Measurements from ENCODE around the gene EZR. TPM values are rescaled to one million over a fixed set of nuclear protein-coding genes. Genes with fewer than 3 reads are reported as not detected.
A peak's percentile ranks its signal among the peaks of the same experiment; 100 is the strongest.

EZR gene
- total RNA-seq, 1 experiment from 2014 or later, result 1,402 TPM

DNA sequence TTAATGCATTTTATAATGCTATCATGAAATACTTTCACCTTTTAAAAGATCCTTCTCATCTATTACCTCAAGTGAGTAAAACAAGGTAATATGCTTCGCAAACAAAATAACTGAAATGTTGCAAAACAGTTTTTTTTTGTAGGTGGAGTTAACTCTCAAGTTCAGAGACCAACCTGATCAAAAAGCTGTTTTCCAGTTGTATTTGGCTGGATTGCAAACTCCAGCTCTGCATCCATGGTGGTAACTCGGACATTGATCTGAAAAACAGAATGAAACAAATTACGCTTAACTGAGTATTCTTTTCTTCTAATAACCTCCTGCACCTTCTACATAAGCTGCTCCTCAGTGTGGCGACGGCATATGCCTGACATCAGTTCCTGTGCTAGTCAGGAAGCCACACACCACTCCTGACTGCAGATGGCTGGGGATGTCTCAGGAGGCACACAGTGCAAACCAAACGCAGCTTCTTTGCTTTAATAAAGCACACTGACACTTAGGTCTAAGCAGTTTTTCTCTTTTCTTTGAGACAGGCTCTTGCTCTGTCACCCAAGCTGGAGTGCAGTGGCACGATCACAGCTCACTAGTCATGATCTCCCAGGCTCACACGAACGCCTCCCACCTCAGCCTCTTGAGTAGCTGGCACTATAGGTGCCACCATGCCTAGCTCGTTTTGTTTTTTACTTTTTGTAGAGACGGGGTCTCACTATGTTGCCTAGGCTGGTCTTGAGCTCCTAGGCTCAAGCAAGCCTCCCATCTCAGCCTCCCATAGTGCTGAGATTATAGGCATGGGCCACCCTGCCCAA is 29.9 kb downstream of the EZR start:
- Histone ChIP-seq H3K4me1 (ENCODE audit: control insufficient read depth in 1 of 2, insufficient read depth in 2 of 2, low read length in 2 of 2) (peaks cover 49 to 100% of the 10 kb centered on the region in 2 experiments), H3K9ac (ENCODE audit: low read length) (0 out of 2 replicates have a peak overlapping the region, but pooled peaks have one; percentile 12), H3K27ac (ENCODE audit: low read depth, low read length) (peak overlapping the region; percentile 16), H3K4me3 (replicated peaks in 1 of 2; ENCODE audit: low read depth in 1 of 2, low read length in 2 of 2) (no peak overlapping the region), H2AFZ (ENCODE audit: low read depth, low read length, poor library complexity, severe bottlenecking) (no peak overlapping the region), H3K27me3 (ENCODE audit: insufficient read depth, low read length) (no peaks in the 10 kb centered on the region), H3K36me3 (ENCODE audit: control insufficient read depth in 1 of 2, insufficient read depth in 2 of 2, low read length in 2 of 2) (peaks cover 40 to 81% of the 10 kb centered on the region in 2 experiments), H3K4me2 (ENCODE audit: low read length) (peak overlapping the region; percentile 8; the same call in 1 of the 2 replicates), H3K79me2 (ENCODE audit: insufficient read depth, low read length) (peaks cover 100% of the 10 kb centered on the region), H3K9me3 (ENCODE audit: control insufficient read depth in 1 of 2, insufficient read depth in 1 of 2, low read depth in 1 of 2, low read length in 2 of 2) (no peaks in the 10 kb centered on the region), H4K20me1 (ENCODE audit: insufficient read depth) (peaks cover 81% of the 10 kb centered on the region), H3K9me2 (ENCODE audit: insufficient read depth) (no peaks in the 10 kb centered on the region)
- DNase-seq (ENCODE audit: low read depth, low spot score) (no peak), ATAC-seq (no peak)
- TF ChIP-seq, protein P1, sequence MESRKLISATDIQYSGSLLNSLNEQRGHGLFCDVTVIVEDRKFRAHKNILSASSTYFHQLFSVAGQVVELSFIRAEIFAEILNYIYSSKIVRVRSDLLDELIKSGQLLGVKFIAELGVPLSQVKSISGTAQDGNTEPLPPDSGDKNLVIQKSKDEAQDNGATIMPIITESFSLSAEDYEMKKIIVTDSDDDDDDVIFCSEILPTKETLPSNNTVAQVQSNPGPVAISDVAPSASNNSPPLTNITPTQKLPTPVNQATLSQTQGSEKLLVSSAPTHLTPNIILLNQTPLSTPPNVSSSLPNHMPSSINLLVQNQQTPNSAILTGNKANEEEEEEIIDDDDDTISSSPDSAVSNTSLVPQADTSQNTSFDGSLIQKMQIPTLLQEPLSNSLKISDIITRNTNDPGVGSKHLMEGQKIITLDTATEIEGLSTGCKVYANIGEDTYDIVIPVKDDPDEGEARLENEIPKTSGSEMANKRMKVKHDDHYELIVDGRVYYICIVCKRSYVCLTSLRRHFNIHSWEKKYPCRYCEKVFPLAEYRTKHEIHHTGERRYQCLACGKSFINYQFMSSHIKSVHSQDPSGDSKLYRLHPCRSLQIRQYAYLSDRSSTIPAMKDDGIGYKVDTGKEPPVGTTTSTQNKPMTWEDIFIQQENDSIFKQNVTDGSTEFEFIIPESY (IDR thresholded peaks at IDR 0.05; ENCODE audit: extremely low read depth, insufficient replicate concordance, low read length), result no peak
- no peak for TF ChIP-seq ZNF274 (IDR thresholded peaks at IDR 0.05; ENCODE audit: low read depth, low read length)
- TF ChIP-seq RAD21 (IDR thresholded peaks at IDR 0.05; ENCODE audit: low read depth), result no peak
- TF ChIP-seq TCF7L2 (IDR thresholded peaks at IDR 0.05; ENCODE audit: borderline replicate concordance, extremely low read depth, insufficient read depth, insufficient read length), result no peak
- peak; percentile 40 for TF ChIP-seq POLR2AphosphoS5 (IDR thresholded peaks at IDR 0.05; ENCODE audit: low read depth, low read length)
- TF ChIP-seq, protein P2, sequence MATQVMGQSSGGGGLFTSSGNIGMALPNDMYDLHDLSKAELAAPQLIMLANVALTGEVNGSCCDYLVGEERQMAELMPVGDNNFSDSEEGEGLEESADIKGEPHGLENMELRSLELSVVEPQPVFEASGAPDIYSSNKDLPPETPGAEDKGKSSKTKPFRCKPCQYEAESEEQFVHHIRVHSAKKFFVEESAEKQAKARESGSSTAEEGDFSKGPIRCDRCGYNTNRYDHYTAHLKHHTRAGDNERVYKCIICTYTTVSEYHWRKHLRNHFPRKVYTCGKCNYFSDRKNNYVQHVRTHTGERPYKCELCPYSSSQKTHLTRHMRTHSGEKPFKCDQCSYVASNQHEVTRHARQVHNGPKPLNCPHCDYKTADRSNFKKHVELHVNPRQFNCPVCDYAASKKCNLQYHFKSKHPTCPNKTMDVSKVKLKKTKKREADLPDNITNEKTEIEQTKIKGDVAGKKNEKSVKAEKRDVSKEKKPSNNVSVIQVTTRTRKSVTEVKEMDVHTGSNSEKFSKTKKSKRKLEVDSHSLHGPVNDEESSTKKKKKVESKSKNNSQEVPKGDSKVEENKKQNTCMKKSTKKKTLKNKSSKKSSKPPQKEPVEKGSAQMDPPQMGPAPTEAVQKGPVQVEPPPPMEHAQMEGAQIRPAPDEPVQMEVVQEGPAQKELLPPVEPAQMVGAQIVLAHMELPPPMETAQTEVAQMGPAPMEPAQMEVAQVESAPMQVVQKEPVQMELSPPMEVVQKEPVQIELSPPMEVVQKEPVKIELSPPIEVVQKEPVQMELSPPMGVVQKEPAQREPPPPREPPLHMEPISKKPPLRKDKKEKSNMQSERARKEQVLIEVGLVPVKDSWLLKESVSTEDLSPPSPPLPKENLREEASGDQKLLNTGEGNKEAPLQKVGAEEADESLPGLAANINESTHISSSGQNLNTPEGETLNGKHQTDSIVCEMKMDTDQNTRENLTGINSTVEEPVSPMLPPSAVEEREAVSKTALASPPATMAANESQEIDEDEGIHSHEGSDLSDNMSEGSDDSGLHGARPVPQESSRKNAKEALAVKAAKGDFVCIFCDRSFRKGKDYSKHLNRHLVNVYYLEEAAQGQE (IDR thresholded peaks at IDR 0.05; ENCODE audit: low read depth), result no peak
- TF ChIP-seq, protein P3, sequence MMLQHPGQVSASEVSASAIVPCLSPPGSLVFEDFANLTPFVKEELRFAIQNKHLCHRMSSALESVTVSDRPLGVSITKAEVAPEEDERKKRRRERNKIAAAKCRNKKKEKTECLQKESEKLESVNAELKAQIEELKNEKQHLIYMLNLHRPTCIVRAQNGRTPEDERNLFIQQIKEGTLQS (IDR thresholded peaks at IDR 0.05), result no peak
- no peak for TF ChIP-seq SRF (IDR thresholded peaks at IDR 0.05; ENCODE audit: low read depth)
- RAD21 ChIA-PET (ENCODE audit: low non-redundant PET in 1 of 2, low total read pairs in 2 of 2, uncharacterized antibody in 2 of 2, unreplicated experiment in 2 of 2), result interaction anchor here in 1 of 2 experiments (0.7 kb wide), 1 partner anchor 20 kb away, joined by 4 read pairs; no protein-coding TSS in a partner anchor
- intact Hi-C loops (cut with micrococcal nuclease), result no loop called here
- POLR2A ChIA-PET, result interaction anchor here (0.7 to 0.9 kb wide), 2 partner anchors 9 to 65 kb away, joined by 3 to 4 read pairs; no protein-coding TSS in a partner anchor
- CTCF ChIA-PET, result no interaction called here
- no TSS peak for BruUV-seq (replicated peaks)

All from HCT116 (cell line).